Measurements from ENCODE around the gene GHRL.

GHRL gene

DNA sequence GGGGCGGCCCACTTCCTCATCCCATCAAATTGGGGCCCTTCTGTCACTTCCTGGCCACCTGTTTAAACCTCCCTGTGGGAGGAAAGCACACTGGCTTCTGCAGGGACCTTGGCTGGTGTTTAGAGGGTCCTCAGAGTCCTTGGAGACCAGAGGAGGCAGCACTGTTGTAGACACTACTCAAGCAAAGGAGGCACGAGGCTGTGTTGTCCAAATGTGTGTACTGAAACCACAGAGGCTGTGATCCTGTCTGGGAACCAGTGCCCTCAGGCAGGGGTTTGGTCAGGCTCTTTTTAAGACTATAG, 40.6 kb upstream of the GHRL start:
- Mint-ChIP-seq H3K9me3 (no peaks in the 10 kb centered on the region), H3K36me3 (ENCODE audit: low read depth) (no peaks in the 10 kb centered on the region), H3K4me1 (ENCODE audit: low read depth) (no peaks in the 10 kb centered on the region), H3K27me3 (peaks cover 25% of the 10 kb centered on the region), H3K4me3 (no peak overlapping the region), H3K27ac (no peak overlapping the region)
- intact Hi-C loops (cut with micrococcal nuclease), result no loop called here

DNA sequence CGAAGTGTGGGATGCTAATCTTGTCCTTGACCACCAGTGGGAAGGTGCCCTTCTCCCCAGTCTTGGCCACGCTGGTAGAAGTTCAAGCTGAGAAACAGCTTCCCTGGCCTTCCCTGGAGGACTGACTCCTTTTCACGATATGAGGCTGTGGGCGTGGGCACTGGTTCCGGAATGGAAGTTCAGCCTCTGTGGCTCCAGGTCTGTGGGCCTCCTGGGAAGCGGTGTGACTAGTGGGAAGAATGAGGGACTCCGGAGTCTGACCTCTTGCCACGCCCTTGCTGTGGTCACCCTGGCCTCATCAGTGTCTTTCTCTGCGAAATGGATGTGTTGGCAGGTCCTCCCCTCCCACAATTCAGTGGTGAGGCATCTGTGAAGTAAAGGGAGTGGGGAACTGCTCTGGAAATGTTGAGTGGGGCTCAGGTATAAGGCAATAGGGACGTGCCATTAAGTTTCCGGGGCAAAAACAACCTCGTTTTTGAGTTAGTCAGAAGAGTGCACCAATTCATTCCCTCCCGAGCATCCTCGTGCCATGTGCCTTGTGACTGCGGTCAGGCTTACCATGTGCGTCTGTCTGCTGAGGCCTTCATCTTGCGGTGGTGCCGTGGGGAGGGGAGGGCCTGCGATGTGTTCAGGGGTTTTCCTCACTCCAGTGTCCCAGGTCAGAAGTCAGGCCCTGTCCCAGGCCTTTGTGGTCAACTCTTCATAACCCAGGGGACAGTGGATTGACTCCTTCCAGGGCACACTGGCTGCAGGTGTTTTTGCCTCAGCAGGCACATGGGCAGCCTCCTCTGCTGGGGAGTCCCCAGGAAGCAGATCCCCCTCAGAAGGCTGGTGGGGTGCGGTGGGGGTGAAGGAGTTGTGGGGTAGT, 40.0 kb upstream of the GHRL start:
- intact Hi-C loops (cut with micrococcal nuclease), result no loop called here
- Mint-ChIP-seq H3K27ac (no peak overlapping the region), H3K4me1 (ENCODE audit: low read depth) (no peaks in the 10 kb centered on the region), H3K27me3 (peaks cover 25% of the 10 kb centered on the region), H3K36me3 (ENCODE audit: low read depth) (no peaks in the 10 kb centered on the region), H3K4me3 (no peak overlapping the region), H3K9me3 (no peaks in the 10 kb centered on the region)

DNA sequence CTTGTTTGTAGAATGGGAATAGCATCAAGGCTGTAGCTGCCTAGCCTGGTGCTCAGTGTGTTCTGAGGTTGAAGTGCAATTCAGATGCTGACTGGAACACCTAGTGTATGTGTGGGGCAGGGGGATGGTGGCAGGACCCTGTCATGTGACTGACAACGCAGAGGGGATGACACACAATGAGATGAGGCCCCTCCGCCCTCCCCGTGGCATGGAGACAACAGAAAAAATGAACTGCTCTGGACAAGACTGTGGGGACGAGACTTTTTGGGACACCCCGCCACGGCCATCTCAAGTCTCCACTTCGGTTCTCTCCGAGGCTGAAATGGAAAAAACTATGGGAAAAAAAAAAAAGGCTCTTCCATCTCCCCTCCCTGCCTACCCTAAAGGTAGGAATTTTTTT, 38.6 kb upstream of the GHRL start:
- Mint-ChIP-seq H3K27me3 (peaks cover 33% of the 10 kb centered on the region), H3K4me3 (no peak overlapping the region), H3K27ac (no peak overlapping the region), H3K36me3 (ENCODE audit: low read depth) (no peaks in the 10 kb centered on the region), H3K9me3 (no peaks in the 10 kb centered on the region), H3K4me1 (ENCODE audit: low read depth) (no peaks in the 10 kb centered on the region)
- intact Hi-C loops (cut with micrococcal nuclease), result no loop called here

DNA sequence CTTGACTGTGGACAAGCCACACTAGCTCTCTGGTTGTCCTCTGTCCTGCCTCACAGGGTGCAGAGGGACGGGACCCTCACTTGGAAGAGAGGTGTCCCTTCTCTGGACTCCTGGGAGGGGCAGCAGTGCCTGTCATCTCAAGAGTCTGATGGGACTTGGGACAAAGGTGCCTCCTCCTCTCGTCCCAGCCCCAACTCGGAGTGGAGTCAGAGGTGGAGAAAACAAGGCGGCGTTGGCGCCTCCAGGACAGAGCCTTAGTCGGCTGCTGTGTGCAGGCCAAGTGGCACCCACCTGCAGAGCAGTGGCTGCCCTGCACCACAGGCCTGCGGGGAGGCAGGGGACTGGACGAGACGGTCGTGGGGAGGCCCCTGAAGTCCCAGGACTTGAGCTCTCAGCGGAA, 37.6 kb upstream of the GHRL start:
- Mint-ChIP-seq H3K9me3 (no peaks in the 10 kb centered on the region), H3K4me3 (no peak overlapping the region), H3K4me1 (ENCODE audit: low read depth) (no peaks in the 10 kb centered on the region), H3K27ac (no peak overlapping the region), H3K27me3 (peaks cover 39% of the 10 kb centered on the region), H3K36me3 (ENCODE audit: low read depth) (no peaks in the 10 kb centered on the region)
- intact Hi-C loops (cut with micrococcal nuclease), result no loop called here

DNA sequence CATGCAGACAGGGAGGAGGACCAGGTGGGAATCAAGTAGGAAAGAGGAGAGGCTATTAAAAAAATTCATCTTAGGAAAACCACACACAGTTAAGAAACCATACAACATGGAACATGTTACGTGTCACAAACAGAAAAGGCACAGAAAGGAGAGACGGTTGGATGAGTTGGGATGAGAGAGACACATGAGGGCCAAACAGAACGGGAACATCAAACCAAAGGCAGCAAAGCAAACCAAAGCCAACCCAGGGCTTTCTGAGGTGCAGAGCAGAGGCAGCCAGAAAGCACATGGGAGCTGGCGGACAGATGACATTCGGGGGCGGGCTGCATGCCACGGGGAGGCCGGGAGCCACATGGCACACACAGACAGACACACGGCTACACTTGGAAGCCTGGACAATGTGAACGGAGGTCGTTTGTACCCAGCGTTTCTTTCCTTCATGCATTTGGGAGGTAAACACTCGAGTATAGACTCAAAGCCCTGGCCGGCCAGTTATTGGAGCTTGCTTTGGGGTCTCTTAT, 36.8 kb upstream of the GHRL start:
- Mint-ChIP-seq H3K9me3 (no peaks in the 10 kb centered on the region), H3K36me3 (ENCODE audit: low read depth) (no peaks in the 10 kb centered on the region), H3K4me3 (no peak overlapping the region), H3K4me1 (ENCODE audit: low read depth) (no peaks in the 10 kb centered on the region), H3K27ac (no peak overlapping the region), H3K27me3 (peaks cover 41% of the 10 kb centered on the region)
- intact Hi-C loops (cut with micrococcal nuclease), result no loop called here

DNA sequence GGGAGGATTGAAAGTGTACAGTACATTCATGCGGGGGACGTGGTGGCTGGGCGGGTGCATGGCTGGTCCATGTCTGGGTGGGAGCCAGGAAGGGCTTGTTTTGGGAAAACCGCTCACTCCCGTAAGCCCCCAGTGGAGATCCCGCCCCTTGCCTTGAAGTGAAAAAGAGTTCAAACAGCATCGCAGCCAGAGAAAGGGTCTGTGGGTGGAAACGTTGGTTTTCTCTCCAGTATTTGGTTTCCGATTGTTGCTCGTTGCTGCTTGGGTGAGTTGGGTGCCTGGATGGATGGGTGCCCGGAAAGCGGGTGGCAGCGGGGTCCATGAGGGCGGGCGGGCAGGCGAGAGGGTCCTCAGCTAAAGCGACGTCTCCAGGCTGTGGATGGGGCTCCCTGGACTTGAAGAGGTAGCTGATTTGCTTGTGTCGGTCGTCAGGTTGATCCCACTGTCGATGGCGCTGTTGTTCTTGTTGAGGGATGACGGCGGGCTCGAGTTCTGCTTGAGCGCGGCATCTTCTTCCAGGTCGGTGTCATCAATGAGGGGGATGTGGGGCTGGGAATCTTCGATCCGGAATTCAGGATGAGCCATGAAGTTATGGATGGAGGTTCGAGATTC, 35.8 kb upstream of the GHRL start:
- Mint-ChIP-seq H3K9me3 (no peaks in the 10 kb centered on the region), H3K27me3 (peaks cover 43% of the 10 kb centered on the region), H3K4me1 (ENCODE audit: low read depth) (no peaks in the 10 kb centered on the region), H3K27ac (no peak overlapping the region), H3K4me3 (no peak overlapping the region), H3K36me3 (ENCODE audit: low read depth) (no peaks in the 10 kb centered on the region)
- intact Hi-C loops (cut with micrococcal nuclease), result no loop called here

DNA sequence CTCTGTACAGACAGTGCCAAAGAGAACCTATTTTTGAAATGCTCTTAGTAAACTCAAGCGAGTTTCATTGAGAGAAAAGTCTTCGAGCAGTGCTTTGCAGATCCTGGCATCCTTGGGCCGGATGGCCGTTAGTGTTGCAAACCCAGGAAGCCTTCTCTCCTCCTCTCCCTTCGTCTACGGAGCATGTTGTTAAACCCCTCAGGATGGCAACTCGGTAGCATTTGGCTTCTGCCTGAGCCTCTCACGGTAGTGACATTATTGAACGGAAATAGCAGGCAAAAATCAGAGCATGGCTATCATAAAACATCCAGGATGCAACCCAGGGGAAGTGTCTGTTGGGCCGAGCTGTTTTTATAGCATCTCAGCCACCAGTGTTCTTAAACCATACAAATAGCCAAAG, 34.8 kb upstream of the GHRL start:
- no peak overlapping the region for H3K4me3 Mint-ChIP-seq
- no peaks in the 10 kb centered on the region for H3K4me1 Mint-ChIP-seq (ENCODE audit: low read depth)
- H3K36me3 Mint-ChIP-seq (ENCODE audit: low read depth), result no peaks in the 10 kb centered on the region
- H3K27me3 Mint-ChIP-seq, result peaks cover 43% of the 10 kb centered on the region
- no peak overlapping the region for H3K27ac Mint-ChIP-seq
- intact Hi-C loops (cut with micrococcal nuclease), result no loop called here
- no peaks in the 10 kb centered on the region for H3K9me3 Mint-ChIP-seq

DNA sequence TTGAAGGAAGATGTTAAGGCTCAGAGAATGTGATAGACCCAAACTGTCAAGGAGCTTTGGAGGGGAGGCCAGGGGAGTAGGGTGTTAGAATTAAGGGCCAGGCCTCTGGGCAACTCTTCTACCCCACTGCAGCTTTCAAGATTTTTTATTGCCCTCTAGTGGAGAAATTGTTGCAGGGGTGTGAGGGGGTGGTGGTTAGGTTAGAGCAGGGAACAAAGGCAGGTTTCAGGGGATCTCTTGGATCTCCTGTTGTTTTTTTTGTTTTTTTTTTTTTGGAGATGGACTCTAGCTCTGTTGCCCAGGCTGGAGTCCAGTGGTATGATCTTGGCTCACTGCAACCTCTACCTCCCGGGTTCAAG, 29.6 kb upstream of the GHRL start:
- H3K27me3 Mint-ChIP-seq, result peaks cover 16% of the 10 kb centered on the region
- no peaks in the 10 kb centered on the region for H3K9me3 Mint-ChIP-seq
- peaks cover 22% of the 10 kb centered on the region for H3K4me1 Mint-ChIP-seq (ENCODE audit: low read depth)
- intact Hi-C loops (cut with micrococcal nuclease), result no loop called here
- no peak overlapping the region for H3K4me3 Mint-ChIP-seq
- peaks cover 29% of the 10 kb centered on the region for H3K36me3 Mint-ChIP-seq (ENCODE audit: low read depth)
- H3K27ac Mint-ChIP-seq, result no peak overlapping the region

DNA sequence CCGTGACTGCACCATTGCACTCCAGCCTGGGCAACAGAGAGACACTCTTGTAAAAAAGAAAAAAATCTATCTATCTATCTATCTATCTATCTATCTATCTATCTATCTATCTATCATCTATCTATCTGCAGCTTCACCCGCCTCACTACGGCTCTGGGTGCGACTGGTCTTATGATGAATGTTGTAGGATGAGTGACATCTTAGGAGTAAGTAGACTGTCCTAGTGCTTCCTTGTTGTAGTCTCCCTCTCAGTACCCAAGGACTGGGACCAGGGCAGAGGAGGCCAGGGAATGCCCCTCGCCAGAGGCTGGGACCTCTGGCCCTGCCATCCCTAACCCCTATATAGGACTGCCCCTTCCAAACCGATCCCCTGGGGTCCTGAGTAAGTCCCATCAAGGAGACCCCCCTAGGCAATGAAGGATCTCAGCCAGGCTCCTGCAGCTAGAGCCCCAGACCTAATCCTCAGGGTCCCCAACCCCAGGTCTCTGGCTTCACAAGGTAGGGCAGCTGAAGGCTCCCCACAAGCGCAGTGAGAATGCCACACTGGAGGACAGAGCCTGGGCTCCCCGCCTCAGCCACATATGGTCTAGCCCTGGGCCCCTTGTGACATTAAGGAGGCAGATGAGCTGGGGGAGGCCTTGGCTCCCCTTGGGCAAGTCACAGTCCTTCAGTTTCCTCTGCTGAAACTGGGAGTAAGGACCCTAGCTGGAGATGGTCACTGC, 29.0 kb upstream of the GHRL start:
- H3K4me1 Mint-ChIP-seq (ENCODE audit: low read depth), result peaks cover 22% of the 10 kb centered on the region
- H3K27ac Mint-ChIP-seq, result peak overlapping the region; percentile 92
- H3K36me3 Mint-ChIP-seq (ENCODE audit: low read depth), result peaks cover 34% of the 10 kb centered on the region
- no peaks in the 10 kb centered on the region for H3K9me3 Mint-ChIP-seq
- no peak overlapping the region for H3K4me3 Mint-ChIP-seq
- H3K27me3 Mint-ChIP-seq, result peaks cover 15% of the 10 kb centered on the region
- intact Hi-C loops (cut with micrococcal nuclease), result no loop called here

DNA sequence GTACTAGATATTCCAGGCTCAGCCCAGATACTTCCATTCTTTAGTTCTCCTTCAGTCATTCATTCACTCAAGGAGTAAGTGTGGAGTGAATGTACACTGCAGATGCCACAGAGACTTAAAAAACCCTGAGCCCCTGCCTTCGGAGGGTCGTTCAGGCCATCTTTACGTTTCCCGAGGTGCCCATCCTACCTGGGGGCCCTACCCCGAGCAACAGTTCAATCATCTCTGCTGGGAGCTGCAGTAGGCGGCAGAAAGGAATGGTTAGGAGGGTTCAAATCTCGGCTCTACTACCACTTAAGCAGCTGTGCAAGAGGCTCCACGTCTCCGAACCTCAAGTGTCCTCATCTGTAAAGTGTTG, 27.6 kb upstream of the GHRL start:
- Mint-ChIP-seq H3K4me3 (peak overlapping the region; percentile 86), H3K27me3 (peaks cover 5% of the 10 kb centered on the region), H3K9me3 (no peaks in the 10 kb centered on the region), H3K27ac (peak overlapping the region; percentile 92), H3K4me1 (ENCODE audit: low read depth) (peaks cover 22% of the 10 kb centered on the region), H3K36me3 (ENCODE audit: low read depth) (peaks cover 48% of the 10 kb centered on the region)
- intact Hi-C loops (cut with micrococcal nuclease), result no loop called here

DNA sequence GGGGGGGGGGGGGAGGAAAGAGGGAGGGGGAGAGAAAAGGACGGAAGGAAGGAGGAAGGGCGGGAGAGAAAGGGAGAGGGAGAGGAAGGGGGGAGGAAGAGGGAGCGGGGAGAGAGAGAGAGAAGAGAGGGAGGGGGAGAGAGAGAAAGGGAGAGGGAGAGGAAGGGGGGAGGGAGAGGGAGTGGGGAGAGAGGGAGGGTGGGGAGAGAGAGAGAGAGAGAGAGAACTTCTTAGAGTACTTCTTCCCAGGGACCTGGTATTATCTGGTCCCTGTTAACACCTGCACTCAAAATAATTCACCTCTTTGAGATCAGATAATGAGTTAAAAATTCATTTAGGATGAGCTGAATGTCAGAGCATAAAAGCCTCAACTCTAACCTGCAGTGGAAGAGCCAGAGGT, 27.1 kb upstream of the GHRL start:
- H3K27ac Mint-ChIP-seq, result peak overlapping the region; percentile 92
- H3K36me3 Mint-ChIP-seq (ENCODE audit: low read depth), result peaks cover 53% of the 10 kb centered on the region
- no peaks in the 10 kb centered on the region for H3K9me3 Mint-ChIP-seq
- intact Hi-C loops (cut with micrococcal nuclease), result no loop called here
- H3K4me1 Mint-ChIP-seq (ENCODE audit: low read depth), result peaks cover 22% of the 10 kb centered on the region
- H3K4me3 Mint-ChIP-seq, result peak overlapping the region; percentile 86
- peaks cover 3% of the 10 kb centered on the region for H3K27me3 Mint-ChIP-seq

DNA sequence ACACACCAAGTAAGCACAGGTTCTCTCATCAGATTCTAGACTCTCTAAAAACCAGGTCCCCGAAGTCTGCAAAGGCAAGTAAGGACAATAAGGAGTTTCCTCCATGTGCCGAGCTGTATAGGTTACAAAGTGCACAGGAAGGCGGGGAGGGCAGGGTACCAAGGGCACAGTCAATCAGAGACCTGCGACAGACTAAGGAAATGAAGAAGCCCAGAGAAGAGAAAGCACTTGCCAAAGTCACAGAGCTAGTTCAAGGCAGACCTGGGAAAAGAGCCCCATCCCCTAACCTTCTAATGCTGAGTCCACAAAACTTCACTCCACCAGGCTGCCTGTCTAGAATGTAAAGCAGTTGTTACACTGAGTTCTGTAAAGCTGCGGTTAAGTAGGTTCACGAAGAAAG, 26.5 kb upstream of the GHRL start:
- H3K27me3 Mint-ChIP-seq, result no peaks in the 10 kb centered on the region

DNA sequence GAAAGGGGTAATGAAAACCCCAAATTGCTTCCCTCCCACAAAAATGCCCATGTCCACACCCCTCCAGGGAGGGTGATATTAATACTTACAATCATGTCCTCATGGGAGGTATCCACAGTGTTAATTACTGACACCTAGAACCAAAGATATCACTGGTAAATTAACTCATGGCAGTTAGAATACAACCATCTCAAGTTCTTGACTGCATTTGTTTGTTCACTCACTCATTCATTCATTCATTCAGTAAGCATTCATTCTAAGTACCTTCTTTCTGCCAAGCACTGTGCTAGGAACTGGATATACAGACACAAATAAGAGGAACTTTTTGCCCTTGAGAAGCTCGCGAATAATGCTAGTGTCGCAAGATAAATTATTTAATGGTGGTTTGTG, 25.2 kb upstream of the GHRL start:
- intact Hi-C loops (cut with micrococcal nuclease), result no loop called here
- no peak overlapping the region for H3K27ac Mint-ChIP-seq
- no peaks in the 10 kb centered on the region for H3K9me3 Mint-ChIP-seq
- H3K4me1 Mint-ChIP-seq (ENCODE audit: low read depth), result peaks cover 22% of the 10 kb centered on the region
- peaks cover 72% of the 10 kb centered on the region for H3K36me3 Mint-ChIP-seq (ENCODE audit: low read depth)
- H3K27me3 Mint-ChIP-seq, result no peaks in the 10 kb centered on the region
- H3K4me3 Mint-ChIP-seq, result no peak overlapping the region

More for the DNA sequence above, 26.5 kb upstream of the GHRL start:
- no peaks in the 10 kb centered on the region for H3K9me3 Mint-ChIP-seq
- no peak overlapping the region for H3K27ac Mint-ChIP-seq
- intact Hi-C loops (cut with micrococcal nuclease), result no loop called here
- H3K36me3 Mint-ChIP-seq (ENCODE audit: low read depth), result peaks cover 59% of the 10 kb centered on the region
- peaks cover 22% of the 10 kb centered on the region for H3K4me1 Mint-ChIP-seq (ENCODE audit: low read depth)
- peak overlapping the region; percentile 86 for H3K4me3 Mint-ChIP-seq

DNA sequence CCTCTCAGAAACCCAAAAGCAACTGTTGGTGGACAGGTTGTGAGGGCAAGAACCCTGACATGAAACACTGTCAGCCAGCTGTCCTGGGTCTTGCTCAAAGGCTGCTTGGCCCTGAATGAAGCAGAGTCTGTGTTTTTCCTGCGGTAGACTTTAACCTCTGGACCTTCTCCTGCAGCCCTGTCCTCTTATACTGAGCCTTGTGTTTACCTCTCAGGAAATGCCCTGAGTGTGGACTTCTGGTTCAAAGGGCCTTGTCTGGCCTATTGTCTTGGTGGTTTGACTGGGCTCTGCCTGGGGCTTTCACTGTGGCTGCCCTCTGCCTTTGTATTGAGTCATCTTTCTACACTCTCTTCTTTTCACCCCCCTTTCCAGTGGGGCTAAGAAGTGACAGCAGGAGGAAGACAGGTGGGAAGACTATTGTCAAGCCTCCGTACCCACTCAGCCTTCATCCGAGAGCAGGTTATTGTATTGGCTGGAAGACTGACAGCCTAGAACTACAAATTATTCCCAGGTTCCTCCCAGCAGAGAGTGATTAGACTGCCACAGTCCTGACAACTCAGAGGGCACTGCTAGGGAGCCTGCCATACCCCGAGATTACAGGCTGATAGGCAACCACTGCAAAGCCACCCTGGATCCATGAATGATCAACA, 24.7 kb upstream of the GHRL start:
- Mint-ChIP-seq H3K36me3 (ENCODE audit: low read depth) (peaks cover 77% of the 10 kb centered on the region), H3K4me1 (ENCODE audit: low read depth) (peaks cover 22% of the 10 kb centered on the region), H3K27ac (no peak overlapping the region), H3K4me3 (no peak overlapping the region), H3K9me3 (no peaks in the 10 kb centered on the region), H3K27me3 (no peaks in the 10 kb centered on the region)
- intact Hi-C loops (cut with micrococcal nuclease), result no loop called here
